CD4-positive, alpha-beta T cell treated with Interleukin-4 for 4 hours (primary cell): ENCODE data around the gene HIGD1A.

Experiments
- DNase-seq: peaks from one replicate; pipeline ENCODE4 v3.0.0-alpha.2; 2020

Gene HIGD1A

GRCh38 chr3:42796332-42796885, 7.9 kb downstream of the HIGD1A start:
- no peak for DNase-seq

GRCh38 chr3:42795621-42796181, 8.6 kb downstream of the HIGD1A start:
- DNase-seq, result no peak

GRCh38 chr3:42790714-42791229, 13.5 kb downstream of the HIGD1A start:
- DNase-seq, result no peak

- DNase-seq, result no peak
Observed at GRCh38 chr3:42786631-42787030, 17.7 kb downstream of the HIGD1A start.

- DNase-seq, result no peak
Observed at GRCh38 chr3:42786212-42786611, 18.1 kb downstream of the HIGD1A start.

- peak; percentile 71 for DNase-seq
Observed at GRCh38 chr3:42780892-42781700, 23.2 kb downstream of the HIGD1A start.

- no peak for DNase-seq
Observed at GRCh38 chr3:42780398-42780797, 23.9 kb downstream of the HIGD1A start.

GRCh38 chr3:42778644-42779043, 25.6 kb downstream of the HIGD1A start:
- DNase-seq, result no peak

GRCh38 chr3:42773409-42773751, 30.9 kb downstream of the HIGD1A start:
- DNase-seq, result no peak

GRCh38 chr3:42772670-42773408, 31.5 kb downstream of the HIGD1A start, which contains the start of gene CCDC13:
TSS of gene CCDC13 (minus strand) at chr3:42773253. CDS start at chr3:42758345, 14,908 bp downstream.
- peak; percentile 87 for DNase-seq

GRCh38 chr3:42771271-42771670, 33.0 kb downstream of the HIGD1A start:
- DNase-seq, result no peak

- DNase-seq, result no peak
Observed at GRCh38 chr3:42769477-42770131, 34.7 kb downstream of the HIGD1A start.

- no peak for DNase-seq
Observed at GRCh38 chr3:42764561-42765295, 39.6 kb downstream of the HIGD1A start.

- no peak for DNase-seq
Observed at GRCh38 chr3:42764115-42764514, 40.2 kb downstream of the HIGD1A start.

GRCh38 chr3:42763021-42763420, 41.3 kb downstream of the HIGD1A start:
- DNase-seq, result no peak

GRCh38 chr3:42762046-42762724, 42.1 kb downstream of the HIGD1A start:
- DNase-seq, result peak; percentile 8

GRCh38 chr3:42758126-42758525, 46.2 kb downstream of the HIGD1A start:
- no peak for DNase-seq

GRCh38 chr3:42756681-42757213, 47.5 kb downstream of the HIGD1A start:
- no peak for DNase-seq

- peak; percentile 7 for DNase-seq
Observed at GRCh38 chr3:42755681-42756578, 48.4 kb downstream of the HIGD1A start.

GRCh38 chr3:42753757-42754156, 50.5 kb downstream of the HIGD1A start:
- DNase-seq, result no peak
